ENCODE results near the gene INIP. TPM values are rescaled to one million over a fixed set of nuclear protein-coding genes. Genes with fewer than 3 reads are reported as not detected.
A peak's percentile ranks its signal among the peaks of the same experiment; 100 is the strongest.

Gene INIP
- total RNA-seq, 2 experiments from 2014 or later = 23.2 to 34.4 TPM

GRCh38 chr9:112752334-112753125 lies 34.6 kb upstream of the INIP start:
- H3K36me3 ChIP-seq (ENCODE audit: insufficient read depth, low read length) = no peaks in the 10 kb centered on the region
- no peaks in the 10 kb centered on the region for H3K9me2 ChIP-seq (ENCODE audit: insufficient read depth, low read length)
- POLR2A ChIA-PET = interaction anchor here (0.9 to 3.0 kb wide), 3 partner anchors 10 to 35 kb away, joined by 3 to 17 read pairs (median 6); partner anchors contain the start of gene INIP
- H4K20me1 ChIP-seq (ENCODE audit: insufficient read depth, low read length) = no peaks in the 10 kb centered on the region; the same call in 1 of the 2 replicates
- peaks cover 35% of the 10 kb centered on the region for H3K4me1 ChIP-seq (ENCODE audit: insufficient read depth, low read length, poor library complexity, severe bottlenecking)
- TF ChIP-seq CTCF (conservative IDR thresholded peaks at IDR 0.05; ENCODE audit: low read length) = no peak
- TF ChIP-seq EZH2phosphoT487 (IDR thresholded peaks at IDR 0.05; ENCODE audit: borderline replicate concordance, low read depth, low read length) = no peak
- no peak overlapping the region for H3K27ac ChIP-seq (ENCODE audit: low read depth, low read length, poor library complexity, severe bottlenecking)
- H3K4me3 ChIP-seq (ENCODE audit: low read depth, low read length, poor library complexity, severe bottlenecking) = peak overlapping the region; percentile 99
- H3K79me2 ChIP-seq (ENCODE audit: insufficient read depth, low read depth, low read length) = peaks cover 8% of the 10 kb centered on the region; the same call in 1 of the 2 replicates
- no peak for DNase-seq (ENCODE audit: low spot score)
- H3K4me2 ChIP-seq (ENCODE audit: low read length) = peak overlapping the region; percentile 84
- no peaks in the 10 kb centered on the region for H3K9me3 ChIP-seq (ENCODE audit: low read length)
- intact Hi-C loops (cut with micrococcal nuclease; ENCODE audit: unreplicated experiment) = loop anchor here (10.0 kb wide), 2 partner anchors 858 to 1268 kb away; partner anchors contain the start of genes ECPAS and UGCG
- no peak overlapping the region for H2AFZ ChIP-seq (ENCODE audit: low read length)
- CTCF ChIA-PET (ENCODE audit: unreplicated experiment) = interaction anchor here (0.6 kb wide), 1 partner anchor 38 kb away, joined by 3 read pairs; no protein-coding TSS in a partner anchor
- no TSS peak for BruUV-seq (replicated peaks)

GRCh38 chr9:112751056-112751795 lies 33.3 kb upstream of the INIP start:
- H3K4me1 ChIP-seq (ENCODE audit: insufficient read depth, low read length, poor library complexity, severe bottlenecking) = peaks cover 35% of the 10 kb centered on the region
- TF ChIP-seq EZH2phosphoT487 (IDR thresholded peaks at IDR 0.05; ENCODE audit: borderline replicate concordance, low read depth, low read length) (no peak), CTCF (conservative IDR thresholded peaks at IDR 0.05; ENCODE audit: low read length) (no peak)
- H2AFZ ChIP-seq (ENCODE audit: low read length) = peak overlapping the region; percentile 62; the same call in 1 of the 2 replicates

More at GRCh38 chr9:112751056-112751795, 33.3 kb upstream of the INIP start:
- CTCF ChIA-PET (ENCODE audit: unreplicated experiment) = interaction anchor here (0.5 kb wide), 1 partner anchor 1264 kb away, joined by 5 read pairs; no protein-coding TSS in a partner anchor
- H3K79me2 ChIP-seq (ENCODE audit: insufficient read depth, low read depth, low read length) = peaks cover 8% of the 10 kb centered on the region; the same call in 1 of the 2 replicates
- no peaks in the 10 kb centered on the region for H3K9me3 ChIP-seq (ENCODE audit: low read length)
- no peaks in the 10 kb centered on the region; the same call in 1 of the 2 replicates for H4K20me1 ChIP-seq (ENCODE audit: insufficient read depth, low read length)
- peak overlapping the region; percentile 29 for H3K27ac ChIP-seq (ENCODE audit: low read depth, low read length, poor library complexity, severe bottlenecking)
- H3K36me3 ChIP-seq (ENCODE audit: insufficient read depth, low read length) = no peaks in the 10 kb centered on the region
- H3K9me2 ChIP-seq (ENCODE audit: insufficient read depth, low read length) = no peaks in the 10 kb centered on the region
- H3K4me3 ChIP-seq (ENCODE audit: low read depth, low read length, poor library complexity, severe bottlenecking) = peak overlapping the region; percentile 99
- H3K4me2 ChIP-seq (ENCODE audit: low read length) = peak overlapping the region; percentile 84
- DNase-seq (ENCODE audit: low spot score) = peak; percentile 81
- BruUV-seq (replicated peaks) = no TSS peak
- intact Hi-C loops (cut with micrococcal nuclease; ENCODE audit: unreplicated experiment) = loop anchor here (1.0 to 10.0 kb wide), 4 partner anchors 24 to 1266 kb away; partner anchors contain the start of genes ECPAS and UGCG
- POLR2A ChIA-PET = interaction anchor here (0.6 to 3.0 kb wide), 6 partner anchors 9 to 94 kb away, joined by 3 to 17 read pairs (median 4); partner anchors contain the start of gene INIP
